WI38 (cell line): Measurements from ENCODE around the gene CST5.

ENCODE experiments used
- H3K4me3 ChIP-seq: 2 replicates; pipeline ENCODE4 v1.5.1; 2011; ENCODE audit warnings: low read depth, mild to moderate bottlenecking, control low read depth, low read length
- TF ChIP-seq, protein P1 (sequence below): IDR thresholded peaks from 2 replicates; pipeline ENCODE4 v1.5.1; 2012; ENCODE audit warnings: low read depth, mild to moderate bottlenecking, control low read depth, low read length

CST5 gene

GRCh38 chr20:23923891-23924435 is 44.4 kb upstream of the CST5 start:
- TF ChIP-seq, protein P1, sequence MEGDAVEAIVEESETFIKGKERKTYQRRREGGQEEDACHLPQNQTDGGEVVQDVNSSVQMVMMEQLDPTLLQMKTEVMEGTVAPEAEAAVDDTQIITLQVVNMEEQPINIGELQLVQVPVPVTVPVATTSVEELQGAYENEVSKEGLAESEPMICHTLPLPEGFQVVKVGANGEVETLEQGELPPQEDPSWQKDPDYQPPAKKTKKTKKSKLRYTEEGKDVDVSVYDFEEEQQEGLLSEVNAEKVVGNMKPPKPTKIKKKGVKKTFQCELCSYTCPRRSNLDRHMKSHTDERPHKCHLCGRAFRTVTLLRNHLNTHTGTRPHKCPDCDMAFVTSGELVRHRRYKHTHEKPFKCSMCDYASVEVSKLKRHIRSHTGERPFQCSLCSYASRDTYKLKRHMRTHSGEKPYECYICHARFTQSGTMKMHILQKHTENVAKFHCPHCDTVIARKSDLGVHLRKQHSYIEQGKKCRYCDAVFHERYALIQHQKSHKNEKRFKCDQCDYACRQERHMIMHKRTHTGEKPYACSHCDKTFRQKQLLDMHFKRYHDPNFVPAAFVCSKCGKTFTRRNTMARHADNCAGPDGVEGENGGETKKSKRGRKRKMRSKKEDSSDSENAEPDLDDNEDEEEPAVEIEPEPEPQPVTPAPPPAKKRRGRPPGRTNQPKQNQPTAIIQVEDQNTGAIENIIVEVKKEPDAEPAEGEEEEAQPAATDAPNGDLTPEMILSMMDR, result no peak
- H3K4me3 ChIP-seq, result no peak overlapping the region

- H3K4me3 ChIP-seq, result no peak overlapping the region
- TF ChIP-seq, protein P1, result no peak
Observed at GRCh38 chr20:23923311-23923710, 43.8 kb upstream of the CST5 start.

- TF ChIP-seq, protein P1, result no peak
- no peak overlapping the region for H3K4me3 ChIP-seq
Observed at GRCh38 chr20:23920408-23921325, 41.1 kb upstream of the CST5 start.

DNA sequence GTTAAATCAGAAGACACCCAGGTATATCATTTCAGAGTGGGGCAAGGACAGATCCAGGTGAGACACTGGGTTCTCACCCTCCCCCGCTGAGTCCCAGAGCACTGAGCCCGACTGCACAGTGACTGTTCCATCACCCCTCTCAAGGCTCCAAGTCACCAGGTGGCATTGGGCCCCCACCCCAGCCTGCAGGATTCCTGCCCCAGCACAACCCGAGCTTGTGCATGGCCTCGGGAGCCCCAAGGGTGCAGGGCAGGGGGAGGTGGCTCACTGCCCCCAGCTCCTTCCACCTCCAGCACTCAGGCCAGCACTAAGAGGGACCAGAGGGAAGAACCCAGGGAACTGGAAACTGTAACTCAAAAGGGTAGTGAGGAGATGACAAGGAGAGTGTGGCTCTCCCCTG is 39.3 kb upstream of the CST5 start:
- no peak overlapping the region for H3K4me3 ChIP-seq
- TF ChIP-seq, protein P1, result no peak

GRCh38 chr20:23918101-23918862 is 38.7 kb upstream of the CST5 start:
- H3K4me3 ChIP-seq, result no peak overlapping the region
- TF ChIP-seq, protein P1, result no peak

GRCh38 chr20:23917024-23917725 is 37.6 kb upstream of the CST5 start:
- TF ChIP-seq, protein P1, result no peak
- H3K4me3 ChIP-seq, result no peak overlapping the region
